ENCODE results near the gene ANKRD27.
"Not testable (repeated sequence)": the region's sequence is repeated elsewhere in the genome, so short reads cannot be mapped to it uniquely, and the experiment has no call there.

The ANKRD27 gene

GRCh38 chr19:32674931-32675719 is at the start of gene ANKRD27:
Gene ANKRD27 (minus strand): TSS chr19:32675180. CDS start chr19:32659015, 16,165 bp downstream.
- peak; percentile 95 to 96 for DNase-seq (ENCODE audit: low read depth in 2 of 2)

- DNase-seq (ENCODE audit: low read depth in 2 of 2) = no peak
Observed at GRCh38 chr19:32720936-32721250, 45.9 kb upstream of the ANKRD27 start.

GRCh38 chr19:32720216-32720935 is 45.4 kb upstream of the ANKRD27 start:
- DNase-seq (ENCODE audit: low read depth in 2 of 2) = no peak

- no peak for DNase-seq (ENCODE audit: low read depth in 2 of 2)
Observed at GRCh38 chr19:32719611-32720059, 44.7 kb upstream of the ANKRD27 start, which contains the start of gene TDRD12. Gene TDRD12 (plus strand): TSS chr19:32719767. CDS start chr19:32720073, 306 bp downstream.

- no peak for DNase-seq (ENCODE audit: low read depth in 2 of 2)
Observed at GRCh38 chr19:32718286-32718685, 43.3 kb upstream of the ANKRD27 start.

- DNase-seq (ENCODE audit: low read depth in 2 of 2) = no peak
Observed at GRCh38 chr19:32717496-32717895, 42.5 kb upstream of the ANKRD27 start.

- not testable (repeated sequence) for DNase-seq (ENCODE audit: low read depth in 2 of 2)
Observed at GRCh38 chr19:32716203-32716602, 41.2 kb upstream of the ANKRD27 start.

GRCh38 chr19:32711747-32712146 is 36.8 kb upstream of the ANKRD27 start:
- DNase-seq (ENCODE audit: low read depth in 2 of 2) = no peak

- DNase-seq (ENCODE audit: low read depth in 2 of 2) = no peak
Observed at GRCh38 chr19:32709032-32709431, 34.1 kb upstream of the ANKRD27 start.

- no peak for DNase-seq (ENCODE audit: low read depth in 2 of 2)
Observed at GRCh38 chr19:32708457-32708856, 33.5 kb upstream of the ANKRD27 start.

GRCh38 chr19:32704006-32704405 is 29.0 kb upstream of the ANKRD27 start:
- DNase-seq (ENCODE audit: low read depth in 2 of 2) = not testable (repeated sequence)

- DNase-seq (ENCODE audit: low read depth in 2 of 2) = no peak
Observed at GRCh38 chr19:32702010-32702409, 27.0 kb upstream of the ANKRD27 start.

- DNase-seq (ENCODE audit: low read depth in 2 of 2) = not testable (repeated sequence)
Observed at GRCh38 chr19:32700129-32700528, 25.1 kb upstream of the ANKRD27 start.

- not testable (repeated sequence) for DNase-seq (ENCODE audit: low read depth in 2 of 2)
Observed at GRCh38 chr19:32696771-32697170, 21.8 kb upstream of the ANKRD27 start.

GRCh38 chr19:32695506-32695905 is 20.5 kb upstream of the ANKRD27 start:
- not testable (repeated sequence) for DNase-seq (ENCODE audit: low read depth in 2 of 2)

GRCh38 chr19:32694851-32695250 is 19.9 kb upstream of the ANKRD27 start:
- not testable (repeated sequence) for DNase-seq (ENCODE audit: low read depth in 2 of 2)

- DNase-seq (ENCODE audit: low read depth in 2 of 2) = not testable (repeated sequence)
Observed at GRCh38 chr19:32694316-32694715, 19.3 kb upstream of the ANKRD27 start.

GRCh38 chr19:32693151-32694108 is 18.4 kb upstream of the ANKRD27 start:
- not testable (repeated sequence) for DNase-seq (ENCODE audit: low read depth in 2 of 2)

- DNase-seq (ENCODE audit: low read depth in 2 of 2) = no peak
Observed at GRCh38 chr19:32692727-32693061, 17.7 kb upstream of the ANKRD27 start.

- no peak for DNase-seq (ENCODE audit: low read depth in 2 of 2)
Observed at GRCh38 chr19:32691952-32692726, 17.2 kb upstream of the ANKRD27 start.

All from stimulated activated CD4-positive, alpha-beta T cell treated with anti-CD3 and anti-CD28 coated beads, Interleukin-12 subunit alpha, Interleukin-12 subunit beta, amount 100 ng/mL, for 24 hours (primary cell).